Transverse colon (tissue), 3 donors: ENCODE measurements around the gene POU6F1.

Experiments
- CTCF ChIP-seq, 5 experiments: fragments of 200-600 bp in 3 of 5; fragments of 450-650 bp in 2 of 5; sonication (generic) in 3 of 5; IDR thresholded peaks; 1 replicate in 2 of 5; 2 replicates in 3 of 5; pipeline ENCODE4 v1.5.1; 2016 to 2017; ENCODE audit warnings: antibody characterized with exemption in 5 of 5, inconsistent platforms in 3 of 5, mild to moderate bottlenecking in 2 of 5, moderate library complexity in 1 of 5
- POLR2A ChIP-seq: fragments of 450-650 bp; IDR thresholded peaks from one replicate; pipeline ENCODE4 v1.6.1; 2016; ENCODE audit warnings: antibody characterized with exemption, mild to moderate bottlenecking, moderate library complexity

GRCh38 chr12:51171884-51172514 is 45.9 kb downstream of the POU6F1 start:
- no peak for TF ChIP-seq CTCF (IDR thresholded peaks at IDR 0.05)
- no peak for TF ChIP-seq POLR2A
